K562 (cell line): ENCODE results near the gene ABCC5. TPM values are rescaled to one million over a fixed set of nuclear protein-coding genes. Genes with fewer than 3 reads are reported as not detected.

ENCODE experiments used
- CBFA2T3 ChIP-seq: fragments of 450-650 bp; IDR thresholded peaks from 2 replicates; pipeline ENCODE4 v1.6.1; 2017
- FIP1L1 ChIP-seq: fragments of 200-400 bp; formaldehyde crosslinking; IDR thresholded peaks from 2 replicates; pipeline ENCODE4 v1.6.1; 2018; ENCODE audit warnings: mild to moderate bottlenecking, low read depth, low read length; ENCODE audit not compliant: poor library complexity, severe bottlenecking
- HNRNPLL ChIP-seq: fragments of 200-400 bp; formaldehyde crosslinking; IDR thresholded peaks from 2 replicates; pipeline ENCODE4 v1.6.1; 2017; ENCODE audit warnings: low read length, low read depth, mild to moderate bottlenecking; ENCODE audit not compliant: poor library complexity, severe bottlenecking
- MTA3 ChIP-seq: fragments of 450-650 bp; formaldehyde crosslinking; IDR thresholded peaks from 2 replicates; pipeline ENCODE4 v1.6.1; 2017; ENCODE audit warnings: mild to moderate bottlenecking, borderline replicate concordance
- NFE2L1 ChIP-seq: fragments of 450-650 bp; IDR thresholded peaks from 2 replicates; pipeline ENCODE4 v1.6.1; 2016; ENCODE audit warnings: missing genetic modification characterization, low read depth, mild to moderate bottlenecking, missing compliant biosample characterization, moderate library complexity, borderline replicate concordance
- NFIC ChIP-seq: fragments of 450-650 bp; IDR thresholded peaks from 2 replicates; pipeline ENCODE4 v1.6.1; 2017; ENCODE audit warnings: mild to moderate bottlenecking, inconsistent platforms
- RB1 ChIP-seq: fragments of 450-650 bp; IDR thresholded peaks from 2 replicates; pipeline ENCODE4 v1.6.1; 2017; ENCODE audit warnings: low read depth, mild to moderate bottlenecking
- YBX1 ChIP-seq: fragments of 450-650 bp; IDR thresholded peaks from 2 replicates; pipeline ENCODE4 v1.7.1; 2016; ENCODE audit warnings: mild to moderate bottlenecking
- ZEB2 ChIP-seq: fragments of 450-650 bp; IDR thresholded peaks from 2 replicates; pipeline ENCODE4 v1.6.1; 2016
- ZFP36 ChIP-seq: fragments of 150-350 bp; IDR thresholded peaks from 2 replicates; pipeline ENCODE4 v1.6.1; 2018; ENCODE audit warnings: low read length, low read depth; ENCODE audit not compliant: partially characterized antibody
- ZNF165 ChIP-seq: fragments of 250-450 bp; sonication (Bioruptor Pico); IDR thresholded peaks from 2 replicates; pipeline ENCODE4 v1.4.0; 2020; ENCODE audit warnings: borderline replicate concordance
- ZNF174 ChIP-seq: fragments of 250-450 bp; sonication (Bioruptor Pico); IDR thresholded peaks from 2 replicates; pipeline ENCODE4 v1.4.0; 2020; ENCODE audit warnings: mild to moderate bottlenecking
- ZNF24 ChIP-seq: fragments of 450-650 bp; IDR thresholded peaks from 2 replicates; pipeline ENCODE4 v1.6.1; 2016
- ZNF589 ChIP-seq: fragments of 200-800 bp; sonication (Bioruptor generic); IDR thresholded peaks from 2 replicates; pipeline ENCODE4 v1.6.1; 2016; ENCODE audit warnings: low read depth, missing genetic modification characterization, missing compliant biosample characterization
- polyA plus RNA-seq, 8 experiments: library from polyadenylated mRNA; depleted of rRNA in 4 of 8; stranded (reverse) in 5 of 8; unstranded in 3 of 8; fragments of >200 nt; fragmentation: Nextera tagmentation in 2 of 8; fragmentation: Illumina TruSeq in 1 of 8; extraction: Ambion mirVana in 2 of 8; extraction: Trizol in 1 of 8; gene quantifications; 2 replicates each; pipeline versions ENCODE4 v1.2.1 to v1.2.3, GENCODE V29; 2011 to 2014; ENCODE audit warnings: inconsistent platforms in 1 of 8, missing spikeins in 1 of 8
- total RNA-seq, 7 experiments: library from RNA; depleted of rRNA in 6 of 7; stranded (reverse); fragments of >200 nt in 6 of 7; fragmentation: Illumina TruSeq in 2 of 7; extraction: Trizol in 2 of 7; gene quantifications; 2 replicates each; pipeline versions ENCODE4 v1.2.1 to v1.2.3, GENCODE V29; 2011 to 2021; ENCODE audit warnings: low replicate concordance in 1 of 7
- TF ChIP-seq, protein P1 (sequence below), 2 experiments: fragments of 450-650 bp; formaldehyde crosslinking in 1 of 2; IDR thresholded peaks; 2 replicates each; pipeline versions ENCODE4 v1.4.0 to v1.6.1; 2014 to 2020; ENCODE audit warnings: mild to moderate bottlenecking in 2 of 2, borderline replicate concordance in 1 of 2, low read depth in 1 of 2
- TF ChIP-seq, protein P2 (sequence below): IDR thresholded peaks from 2 replicates; pipeline ENCODE4 v1.6.1; 2012; ENCODE audit warnings: low read depth, low read length, improper control_type of control experiment, borderline replicate concordance
- TF ChIP-seq, protein P3 (sequence below), 2 experiments: fragments of 450-650 bp in 1 of 2; sonication (generic) in 1 of 2; formaldehyde crosslinking; conservative IDR thresholded peaks; 2 replicates each; pipeline versions ENCODE4 v1.4.0 to v1.8.1; 2020 to 2022; ENCODE audit warnings: mild to moderate bottlenecking in 1 of 2, missing genetic modification reagents in 1 of 2

ABCC5 gene
- total and polyA plus RNA-seq, 9 of the 15 experiments (the other 6 are each of a cell fraction or from before 2014, with no cell fraction given) = 22.0 to 53.0 (median 41.9) TPM

DNA sequence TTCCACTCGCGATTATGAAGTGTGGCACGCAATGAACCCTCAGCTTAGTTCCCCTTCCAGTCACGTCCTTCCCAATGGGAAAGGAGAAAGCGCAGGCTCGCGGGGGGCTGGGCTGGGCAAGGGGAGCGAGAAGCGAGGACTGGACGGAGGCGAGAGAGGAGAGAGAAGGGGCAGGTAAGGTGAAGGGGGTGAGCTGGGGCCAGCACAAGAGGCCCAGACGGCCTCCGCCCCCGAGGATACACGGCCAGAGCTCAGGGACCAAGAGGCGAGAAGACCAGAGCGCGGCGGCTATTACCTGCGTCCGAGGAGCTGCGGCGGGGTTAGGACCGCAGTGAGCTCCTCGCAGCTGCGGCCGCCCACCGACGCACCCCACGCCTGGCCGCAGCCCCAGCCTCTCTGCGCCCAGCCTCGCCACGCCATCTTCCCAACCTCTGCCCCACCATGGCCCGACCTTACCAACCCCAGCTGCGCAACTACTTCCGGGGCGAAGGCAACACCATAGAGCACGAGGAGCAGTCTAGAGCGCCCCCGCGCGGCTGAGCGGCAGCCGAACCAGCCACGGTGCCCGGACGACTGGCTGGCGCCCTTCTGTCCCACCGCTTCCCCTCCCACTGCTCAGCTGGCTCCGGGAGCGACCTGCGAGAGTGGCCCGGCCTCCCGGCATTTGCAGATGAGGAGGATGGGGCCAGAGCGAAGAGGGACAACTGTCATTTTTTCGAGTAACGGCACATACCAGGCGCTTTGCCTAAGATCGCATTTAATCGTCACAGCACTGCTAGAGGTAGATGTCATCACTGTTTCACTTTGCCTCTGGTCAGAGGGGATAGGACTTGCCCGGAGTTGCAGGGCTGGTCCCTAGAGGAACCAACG lies 133.0 kb downstream of the ABCC5 start, which contains the start of gene PARL (continued):
- TF ChIP-seq ZEB2 (no peak; the same call in 1 of the 2 replicates), NFIC (peak; percentile 58), FIP1L1 (peak; percentile 69), YBX1 (no peak), ZNF165 (CRISPR knock-in tag) (no peak), MTA3 (peak; percentile 92), NFE2L1 (tag) (no peak), RB1 (peak; percentile 92), ZNF24 (0 out of 2 replicates have a peak, but pooled peaks have one; percentile 6), ZNF174 (no peak), CBFA2T3 (no peak), ZNF589 (no peak), HNRNPLL (peak; percentile 85), ZFP36 (peak; percentile 2)
- TF ChIP-seq, protein P1, sequence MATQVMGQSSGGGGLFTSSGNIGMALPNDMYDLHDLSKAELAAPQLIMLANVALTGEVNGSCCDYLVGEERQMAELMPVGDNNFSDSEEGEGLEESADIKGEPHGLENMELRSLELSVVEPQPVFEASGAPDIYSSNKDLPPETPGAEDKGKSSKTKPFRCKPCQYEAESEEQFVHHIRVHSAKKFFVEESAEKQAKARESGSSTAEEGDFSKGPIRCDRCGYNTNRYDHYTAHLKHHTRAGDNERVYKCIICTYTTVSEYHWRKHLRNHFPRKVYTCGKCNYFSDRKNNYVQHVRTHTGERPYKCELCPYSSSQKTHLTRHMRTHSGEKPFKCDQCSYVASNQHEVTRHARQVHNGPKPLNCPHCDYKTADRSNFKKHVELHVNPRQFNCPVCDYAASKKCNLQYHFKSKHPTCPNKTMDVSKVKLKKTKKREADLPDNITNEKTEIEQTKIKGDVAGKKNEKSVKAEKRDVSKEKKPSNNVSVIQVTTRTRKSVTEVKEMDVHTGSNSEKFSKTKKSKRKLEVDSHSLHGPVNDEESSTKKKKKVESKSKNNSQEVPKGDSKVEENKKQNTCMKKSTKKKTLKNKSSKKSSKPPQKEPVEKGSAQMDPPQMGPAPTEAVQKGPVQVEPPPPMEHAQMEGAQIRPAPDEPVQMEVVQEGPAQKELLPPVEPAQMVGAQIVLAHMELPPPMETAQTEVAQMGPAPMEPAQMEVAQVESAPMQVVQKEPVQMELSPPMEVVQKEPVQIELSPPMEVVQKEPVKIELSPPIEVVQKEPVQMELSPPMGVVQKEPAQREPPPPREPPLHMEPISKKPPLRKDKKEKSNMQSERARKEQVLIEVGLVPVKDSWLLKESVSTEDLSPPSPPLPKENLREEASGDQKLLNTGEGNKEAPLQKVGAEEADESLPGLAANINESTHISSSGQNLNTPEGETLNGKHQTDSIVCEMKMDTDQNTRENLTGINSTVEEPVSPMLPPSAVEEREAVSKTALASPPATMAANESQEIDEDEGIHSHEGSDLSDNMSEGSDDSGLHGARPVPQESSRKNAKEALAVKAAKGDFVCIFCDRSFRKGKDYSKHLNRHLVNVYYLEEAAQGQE (IDR thresholded peaks at IDR 0.05; ENCODE audit: borderline replicate concordance) = peak; percentile 46; the same call in 1 of the 2 replicates
- TF ChIP-seq, protein P1 (CRISPR knock-in tag; IDR thresholded peaks at IDR 0.05; ENCODE audit: low read depth) = peak; percentile 83; the same call in 1 of the 2 replicates
- TF ChIP-seq, protein P2, sequence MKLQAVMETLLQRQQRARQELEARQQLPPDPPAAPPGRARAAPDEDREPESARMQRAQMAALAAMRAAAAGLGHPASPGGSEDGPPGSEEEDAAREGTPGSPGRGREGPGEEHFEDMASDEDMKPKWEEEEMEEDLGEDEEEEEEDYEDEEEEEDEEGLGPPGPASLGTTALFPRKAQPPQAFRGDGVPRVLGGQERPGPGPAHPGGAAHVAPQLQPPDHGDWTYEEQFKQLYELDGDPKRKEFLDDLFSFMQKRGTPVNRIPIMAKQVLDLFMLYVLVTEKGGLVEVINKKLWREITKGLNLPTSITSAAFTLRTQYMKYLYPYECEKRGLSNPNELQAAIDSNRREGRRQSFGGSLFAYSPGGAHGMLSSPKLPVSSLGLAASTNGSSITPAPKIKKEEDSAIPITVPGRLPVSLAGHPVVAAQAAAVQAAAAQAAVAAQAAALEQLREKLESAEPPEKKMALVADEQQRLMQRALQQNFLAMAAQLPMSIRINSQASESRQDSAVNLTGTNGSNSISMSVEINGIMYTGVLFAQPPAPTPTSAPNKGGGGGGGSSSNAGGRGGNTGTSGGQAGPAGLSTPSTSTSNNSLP = no peak
- TF ChIP-seq, protein P3, sequence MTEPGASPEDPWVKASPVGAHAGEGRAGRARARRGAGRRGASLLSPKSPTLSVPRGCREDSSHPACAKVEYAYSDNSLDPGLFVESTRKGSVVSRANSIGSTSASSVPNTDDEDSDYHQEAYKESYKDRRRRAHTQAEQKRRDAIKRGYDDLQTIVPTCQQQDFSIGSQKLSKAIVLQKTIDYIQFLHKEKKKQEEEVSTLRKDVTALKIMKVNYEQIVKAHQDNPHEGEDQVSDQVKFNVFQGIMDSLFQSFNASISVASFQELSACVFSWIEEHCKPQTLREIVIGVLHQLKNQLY (CRISPR knock-in tag; conservative IDR thresholded peaks at IDR 0.05) = no peak
